ENCODE measurements around the gene LDLRAD3. TPM values are rescaled to one million over a fixed set of nuclear protein-coding genes. Genes with fewer than 3 reads are reported as not detected.
"Not testable (repeated sequence)": the region's sequence is repeated elsewhere in the genome, so short reads cannot be mapped to it uniquely, and the experiment has no call there.

The LDLRAD3 gene
- total and polyA plus RNA-seq, 11 donors, result 1.1 to 7.7 (median 2.6) TPM

DNA sequence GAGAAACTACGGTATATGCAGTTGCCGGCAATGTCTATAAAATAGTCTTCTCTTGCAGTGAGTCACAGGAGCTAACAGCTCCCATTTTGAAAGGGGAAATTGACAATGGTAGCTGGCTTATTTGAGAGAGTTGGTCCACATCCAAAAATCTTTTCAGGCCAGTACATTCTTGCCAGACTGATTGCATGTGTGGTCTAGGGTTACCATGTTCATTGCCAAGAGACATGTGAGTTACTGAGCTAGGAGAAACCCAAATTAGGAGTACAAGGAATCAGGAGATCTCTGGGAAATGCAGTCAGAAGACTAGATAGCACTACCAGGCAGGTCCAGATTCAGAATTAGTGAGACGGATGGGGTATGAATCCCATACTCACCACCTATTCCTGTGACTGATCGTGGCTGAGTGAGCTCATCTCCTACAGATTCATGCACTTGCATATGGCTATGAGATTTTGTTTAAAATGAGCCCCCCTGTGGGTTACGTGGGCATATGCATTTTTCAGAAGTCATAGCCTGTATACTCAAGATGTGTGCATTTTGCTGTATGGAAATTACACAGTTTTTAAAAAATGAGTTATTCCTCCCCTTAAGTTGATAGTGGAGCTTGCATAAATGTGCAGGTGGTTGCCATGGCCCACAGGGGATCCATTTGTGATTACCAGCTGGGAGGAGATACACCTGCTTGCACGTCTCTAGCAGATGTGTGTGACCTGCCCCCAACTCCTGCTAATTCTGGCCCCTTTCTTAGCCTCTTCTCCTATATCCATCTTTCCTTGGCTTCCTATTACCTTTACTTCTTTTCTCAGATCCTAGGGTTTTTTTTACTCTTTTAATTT, 242.7 kb downstream of the LDLRAD3 start:
- H3K27ac ChIP-seq, result no peak overlapping the region
- ATAC-seq, result peak; percentile 55 to 76 (median 67)

GRCh38 chr11:36187622-36188021, 243.8 kb downstream of the LDLRAD3 start:
- H3K27ac ChIP-seq, result no peak overlapping the region
- peaks cover 0 to 8% (median 0%) of the 10 kb centered on the region in 12 donors for H3K4me1 ChIP-seq
- no peak for ATAC-seq
- no peak for DNase-seq
- no peaks in the 10 kb centered on the region for H3K36me3 ChIP-seq
- WGBS, 4 donors, result 91 to 100% (median 94%) methylated on average over 3 of the region's 3 CpGs
- no peaks in the 10 kb centered on the region for H3K27me3 ChIP-seq
- intact Hi-C loops (cut with DNase I), result no loop called here
- TF ChIP-seq, protein P1, sequence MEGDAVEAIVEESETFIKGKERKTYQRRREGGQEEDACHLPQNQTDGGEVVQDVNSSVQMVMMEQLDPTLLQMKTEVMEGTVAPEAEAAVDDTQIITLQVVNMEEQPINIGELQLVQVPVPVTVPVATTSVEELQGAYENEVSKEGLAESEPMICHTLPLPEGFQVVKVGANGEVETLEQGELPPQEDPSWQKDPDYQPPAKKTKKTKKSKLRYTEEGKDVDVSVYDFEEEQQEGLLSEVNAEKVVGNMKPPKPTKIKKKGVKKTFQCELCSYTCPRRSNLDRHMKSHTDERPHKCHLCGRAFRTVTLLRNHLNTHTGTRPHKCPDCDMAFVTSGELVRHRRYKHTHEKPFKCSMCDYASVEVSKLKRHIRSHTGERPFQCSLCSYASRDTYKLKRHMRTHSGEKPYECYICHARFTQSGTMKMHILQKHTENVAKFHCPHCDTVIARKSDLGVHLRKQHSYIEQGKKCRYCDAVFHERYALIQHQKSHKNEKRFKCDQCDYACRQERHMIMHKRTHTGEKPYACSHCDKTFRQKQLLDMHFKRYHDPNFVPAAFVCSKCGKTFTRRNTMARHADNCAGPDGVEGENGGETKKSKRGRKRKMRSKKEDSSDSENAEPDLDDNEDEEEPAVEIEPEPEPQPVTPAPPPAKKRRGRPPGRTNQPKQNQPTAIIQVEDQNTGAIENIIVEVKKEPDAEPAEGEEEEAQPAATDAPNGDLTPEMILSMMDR (IDR thresholded peaks at IDR 0.05), result no peak
- TF ChIP-seq POLR2A (IDR thresholded peaks at IDR 0.05), result no peak
- H3K9me3 ChIP-seq, result no peaks in the 10 kb centered on the region
- no peak overlapping the region for H3K4me3 ChIP-seq

More for the DNA sequence above, 242.7 kb downstream of the LDLRAD3 start:
- Histone ChIP-seq H3K4me3 (no peak overlapping the region), H3K27me3 (no peaks in the 10 kb centered on the region), H3K9me3 (no peaks in the 10 kb centered on the region), H3K36me3 (no peaks in the 10 kb centered on the region), H3K4me1 (peaks cover 0 to 8% (median 0%) of the 10 kb centered on the region in 12 donors)
- WGBS, 4 donors, result 68 to 90% (median 77%) methylated on average over 5 to 6 of the region's 6 CpGs
- intact Hi-C loops (cut with DNase I), result no loop called here
- no peak for TF ChIP-seq POLR2A (IDR thresholded peaks at IDR 0.05)
- TF ChIP-seq, protein P1 (IDR thresholded peaks at IDR 0.05), result no peak
- DNase-seq, result no peak

DNA sequence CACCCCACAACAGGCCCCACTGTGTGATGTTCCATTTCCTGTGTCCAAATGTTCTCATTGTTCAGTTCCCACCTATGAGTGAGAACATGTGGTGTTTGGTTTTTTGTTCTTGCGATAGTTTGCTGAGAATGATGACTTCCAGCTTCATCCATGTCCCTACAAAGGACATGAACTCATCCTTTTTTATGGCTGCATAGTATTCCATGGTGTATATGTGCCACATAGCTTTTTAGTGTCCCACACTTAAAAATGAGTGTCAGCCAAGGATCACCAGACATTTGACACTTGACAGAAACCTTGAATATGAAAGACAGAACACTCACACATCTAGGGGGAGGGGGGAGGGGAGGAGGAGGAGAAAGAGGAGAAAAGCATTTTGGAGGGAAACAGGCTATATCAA, 245.9 kb downstream of the LDLRAD3 start:
- intact Hi-C loops (cut with DNase I); ATAC-seq; H3K36me3 ChIP-seq; DNase-seq; H3K9me3 ChIP-seq; H3K4me3 ChIP-seq; H3K27me3 ChIP-seq; H3K27ac ChIP-seq: not testable (repeated sequence)
- H3K4me1 ChIP-seq, result peaks cover 0 to 10% (median 0%) of the 10 kb centered on the region in 12 donors
- WGBS, 4 donors, result 94 to 100% (median 98%) methylated on average over 1 of the region's 1 CpG

- Histone ChIP-seq H3K27me3 (no peaks in the 10 kb centered on the region), H3K27ac (no peak overlapping the region), H3K4me3 (no peak overlapping the region), H3K4me1 (peaks cover 0 to 21% (median 6%) of the 10 kb centered on the region in 12 donors), H3K36me3 (no peaks in the 10 kb centered on the region), H3K9me3 (no peaks in the 10 kb centered on the region)
- ATAC-seq (no peak), DNase-seq (no peak)
- intact Hi-C loops (cut with DNase I), result no loop called here
- WGBS, 4 donors, result 79 to 84% (median 82%) methylated on average over 5 of the region's 5 CpGs
- TF ChIP-seq POLR2A (IDR thresholded peaks at IDR 0.05), result no peak
- TF ChIP-seq, protein P1 (IDR thresholded peaks at IDR 0.05), result no peak
Measured at GRCh38 chr11:36191941-36192340, 248.1 kb downstream of the LDLRAD3 start.
